Ascending aorta (tissue), 2 donors: ENCODE data around the gene MRPL20. TPM values are rescaled to one million over a fixed set of nuclear protein-coding genes. Genes with fewer than 3 reads are reported as not detected.

Experiments
- DNase-seq, 2 donors: peaks; one replicate each; pipeline ENCODE4 v3.0.0-alpha.2; 2019; ENCODE audit warnings: low spot score in 2 of 2
- H3K27ac ChIP-seq, 2 donors: fragments of 200-600 bp; sonication (generic); one replicate each; pipeline ENCODE4 v1.5.1; 2016 to 2017; ENCODE audit warnings: mild to moderate bottlenecking in 1 of 2
- H3K27me3 ChIP-seq: fragments of 200-600 bp; sonication (generic); one replicate; pipeline ENCODE4 v1.5.1; 2017
- H3K36me3 ChIP-seq, 2 donors: fragments of 200-600 bp; sonication (generic); one replicate each; pipeline ENCODE4 v1.5.1; 2016
- H3K4me1 ChIP-seq, 2 donors: fragments of 200-600 bp; sonication (generic); one replicate each; pipeline ENCODE4 v1.5.1; 2016 to 2017; ENCODE audit warnings: mild to moderate bottlenecking in 1 of 2
- H3K4me3 ChIP-seq, 2 donors: fragments of 200-600 bp; sonication (generic); one replicate each; pipeline ENCODE4 v1.5.1; 2016 to 2017; ENCODE audit warnings: mild to moderate bottlenecking in 1 of 2
- H3K9me3 ChIP-seq, 2 donors: fragments of 200-600 bp; sonication (generic); one replicate each; pipeline ENCODE4 v1.5.1; 2016
- intact Hi-C: fragments of 100-400 bp; cut with DNase I; formaldehyde crosslinking; loops from one replicate; pipeline ENCODE4 v1.15.1; 2023
- total RNA-seq: library from RNA; depleted of rRNA; stranded (reverse); fragments of >200 nt; gene quantifications from one replicate; pipeline ENCODE4 v1.1.0, GENCODE V29; 2016
- TF ChIP-seq, protein P1 (sequence below), 3 experiments: fragments of 200-600 bp in 2 of 3; fragments of 450-650 bp in 1 of 3; sonication (generic) in 2 of 3; IDR thresholded peaks; one replicate each; pipeline ENCODE4 v1.5.1; 2016 to 2019; ENCODE audit warnings: antibody characterized with exemption in 3 of 3, mild to moderate bottlenecking in 1 of 3, moderate library complexity in 1 of 3

Gene MRPL20
- total RNA-seq, 1 donor from 2014 or later, result 63.4 TPM

DNA sequence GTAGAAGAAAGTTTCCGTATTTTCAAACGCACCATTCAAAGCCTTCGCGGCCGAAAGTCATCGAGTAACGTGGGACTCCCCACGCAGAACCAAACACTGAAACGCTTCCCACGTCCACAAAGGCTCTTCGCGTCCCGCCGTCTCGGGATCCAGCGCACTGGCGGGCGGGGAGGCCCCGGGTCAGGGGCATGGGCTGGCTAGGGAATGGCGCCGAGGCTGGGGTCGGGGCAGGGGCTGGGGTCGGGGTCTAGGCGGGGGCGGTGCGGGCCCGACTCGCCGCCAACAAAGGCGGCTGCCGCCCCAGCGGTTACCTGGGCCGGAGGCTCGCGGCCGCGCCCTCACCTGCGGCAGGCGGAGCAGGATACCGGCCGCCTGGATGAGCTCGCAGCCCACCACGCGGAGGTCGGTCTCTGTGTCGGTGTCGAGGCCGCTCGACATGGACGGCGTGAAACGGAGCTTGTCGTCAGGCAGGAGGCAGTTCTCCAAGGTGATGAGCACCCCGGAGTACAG lies 8.4 kb downstream of the MRPL20 start:
- Histone ChIP-seq H3K27ac (peak overlapping the region; percentile 75 to 80), H3K4me1 (peaks cover 10 to 24% of the 10 kb centered on the region in 2 donors), H3K36me3 (peaks cover 44 to 68% of the 10 kb centered on the region in 2 donors), H3K4me3 (peak overlapping the region; percentile 81 to 92), H3K27me3 (no peaks in the 10 kb centered on the region), H3K9me3 (no peaks in the 10 kb centered on the region)
- TF ChIP-seq, protein P1, sequence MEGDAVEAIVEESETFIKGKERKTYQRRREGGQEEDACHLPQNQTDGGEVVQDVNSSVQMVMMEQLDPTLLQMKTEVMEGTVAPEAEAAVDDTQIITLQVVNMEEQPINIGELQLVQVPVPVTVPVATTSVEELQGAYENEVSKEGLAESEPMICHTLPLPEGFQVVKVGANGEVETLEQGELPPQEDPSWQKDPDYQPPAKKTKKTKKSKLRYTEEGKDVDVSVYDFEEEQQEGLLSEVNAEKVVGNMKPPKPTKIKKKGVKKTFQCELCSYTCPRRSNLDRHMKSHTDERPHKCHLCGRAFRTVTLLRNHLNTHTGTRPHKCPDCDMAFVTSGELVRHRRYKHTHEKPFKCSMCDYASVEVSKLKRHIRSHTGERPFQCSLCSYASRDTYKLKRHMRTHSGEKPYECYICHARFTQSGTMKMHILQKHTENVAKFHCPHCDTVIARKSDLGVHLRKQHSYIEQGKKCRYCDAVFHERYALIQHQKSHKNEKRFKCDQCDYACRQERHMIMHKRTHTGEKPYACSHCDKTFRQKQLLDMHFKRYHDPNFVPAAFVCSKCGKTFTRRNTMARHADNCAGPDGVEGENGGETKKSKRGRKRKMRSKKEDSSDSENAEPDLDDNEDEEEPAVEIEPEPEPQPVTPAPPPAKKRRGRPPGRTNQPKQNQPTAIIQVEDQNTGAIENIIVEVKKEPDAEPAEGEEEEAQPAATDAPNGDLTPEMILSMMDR (IDR thresholded peaks at IDR 0.05), result no peak
- no peak for DNase-seq
- intact Hi-C loops, result loop anchor here (1.0 kb wide), 3 partner anchors 9 to 74 kb away; partner anchors contain the start of genes AURKAIP1, CPTP, INTS11 and MRPL20

DNA sequence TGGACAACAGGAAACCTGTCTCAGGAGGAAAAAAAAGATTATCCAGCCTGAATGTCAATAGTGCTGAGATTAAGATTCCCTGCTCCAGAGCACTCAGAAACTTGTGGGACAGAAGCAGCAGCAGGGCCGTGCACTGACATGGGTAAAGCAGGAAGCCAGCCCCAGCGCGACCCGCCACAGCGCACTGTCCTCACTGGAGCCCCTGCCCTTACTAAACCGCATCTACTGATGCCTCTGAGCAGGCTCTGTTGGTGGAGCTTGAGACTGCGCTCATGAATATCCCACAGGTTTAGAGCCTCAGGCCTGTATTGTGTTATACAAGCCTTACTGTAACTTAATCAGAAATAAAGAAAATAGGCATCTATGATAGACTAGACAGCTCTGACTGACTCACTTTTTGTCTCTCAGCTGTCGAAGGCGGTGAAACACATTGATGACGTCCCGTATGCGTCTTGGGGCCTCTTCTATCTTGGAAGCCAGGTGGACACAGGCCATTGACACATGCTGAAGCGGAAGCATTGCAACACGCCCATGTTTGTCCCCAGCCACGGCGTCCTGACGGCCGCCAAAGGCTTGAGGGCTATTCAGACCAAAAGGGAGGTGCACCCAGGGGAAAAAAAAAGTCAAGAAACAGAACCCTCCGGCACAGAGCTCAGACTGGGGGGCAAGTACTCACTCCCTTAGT lies 9.1 kb downstream of the MRPL20 start:
- Histone ChIP-seq H3K27me3 (no peaks in the 10 kb centered on the region), H3K27ac (peak overlapping the region in 1 of 2 donors; percentile 80), H3K4me3 (peak overlapping the region; percentile 81 to 92), H3K36me3 (peaks cover 51 to 68% of the 10 kb centered on the region in 2 donors), H3K4me1 (peaks cover 10 to 24% of the 10 kb centered on the region in 2 donors), H3K9me3 (no peaks in the 10 kb centered on the region)
- intact Hi-C loops, result no loop called here
- TF ChIP-seq, protein P1 (IDR thresholded peaks at IDR 0.05), result no peak
- DNase-seq, result no peak

DNA sequence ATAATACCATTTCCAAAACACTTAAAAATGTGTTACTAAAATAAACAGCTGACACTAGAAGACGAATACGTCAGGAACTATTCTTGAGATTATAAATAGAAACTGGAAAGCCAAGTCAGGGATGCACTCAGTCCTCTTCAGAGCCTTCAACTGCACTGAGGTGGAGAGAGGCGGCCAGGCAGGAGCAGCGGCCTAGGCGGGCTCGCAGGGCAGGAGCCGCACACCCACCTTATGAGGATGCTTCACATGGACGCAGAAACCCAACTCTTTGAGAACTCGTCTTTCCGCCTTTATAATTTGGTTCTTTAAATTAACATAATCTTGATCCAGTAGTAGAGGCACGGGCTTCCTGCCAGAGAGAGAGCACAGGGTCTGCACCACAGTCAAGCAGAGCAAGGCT lies 11.9 kb downstream of the MRPL20 start:
- Histone ChIP-seq H3K4me3 (no peak overlapping the region), H3K9me3 (no peaks in the 10 kb centered on the region), H3K27me3 (no peaks in the 10 kb centered on the region), H3K27ac (no peak overlapping the region), H3K4me1 (peaks cover 9 to 16% of the 10 kb centered on the region in 2 donors), H3K36me3 (peaks cover 59 to 72% of the 10 kb centered on the region in 2 donors)
- intact Hi-C loops, result no loop called here
- TF ChIP-seq, protein P1 (IDR thresholded peaks at IDR 0.05), result no peak
- no peak for DNase-seq

DNA sequence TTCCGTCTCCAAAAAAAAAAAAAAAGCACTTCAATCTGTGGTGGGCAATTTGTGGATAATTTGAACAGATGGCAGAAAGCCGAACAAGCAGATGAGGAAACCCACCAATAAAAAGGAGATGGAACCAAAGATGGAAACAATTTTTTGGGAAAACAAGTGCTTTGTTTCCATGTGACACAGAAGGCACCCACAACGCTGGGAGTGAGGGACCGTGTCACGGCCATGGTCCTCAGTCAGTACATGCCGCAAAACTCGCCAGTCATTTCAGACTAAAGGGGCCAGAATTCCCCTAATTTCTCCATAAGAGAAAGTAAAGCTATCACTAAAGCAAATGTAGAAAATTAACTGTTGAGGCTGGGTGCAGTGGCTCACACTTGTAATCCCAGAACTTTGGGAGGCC lies 13.0 kb downstream of the MRPL20 start:
- DNase-seq, result no peak
- intact Hi-C loops, result no loop called here
- H3K4me1 ChIP-seq, result peaks cover 6 to 13% of the 10 kb centered on the region in 2 donors
- H3K9me3 ChIP-seq, result no peaks in the 10 kb centered on the region
- H3K27ac ChIP-seq, result no peak overlapping the region
- no peak overlapping the region for H3K4me3 ChIP-seq
- no peaks in the 10 kb centered on the region for H3K27me3 ChIP-seq
- TF ChIP-seq, protein P1 (IDR thresholded peaks at IDR 0.05), result no peak
- H3K36me3 ChIP-seq, result peaks cover 69 to 82% of the 10 kb centered on the region in 2 donors

DNA sequence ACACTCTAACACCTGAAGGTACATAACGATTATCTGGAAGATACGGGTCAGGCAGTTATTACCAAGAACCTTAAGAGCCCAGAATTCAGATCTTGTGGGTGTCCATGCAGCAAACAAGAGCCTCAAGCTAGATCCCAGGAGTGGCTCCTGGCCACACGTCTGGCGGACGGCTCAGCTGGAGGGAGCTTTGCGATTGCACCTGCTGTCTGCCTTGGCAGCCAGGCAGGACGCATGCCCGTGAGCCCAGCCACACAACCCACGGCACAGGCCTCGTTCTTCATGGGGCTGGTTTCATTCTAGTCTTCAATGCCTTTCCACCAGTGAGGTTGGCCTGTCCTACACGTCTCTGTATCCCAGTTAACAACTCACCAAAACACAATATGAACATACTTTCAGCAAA lies 13.7 kb downstream of the MRPL20 start:
- Histone ChIP-seq H3K4me1 (peaks cover 4 to 13% of the 10 kb centered on the region in 2 donors), H3K9me3 (no peaks in the 10 kb centered on the region), H3K36me3 (peaks cover 76 to 89% of the 10 kb centered on the region in 2 donors), H3K4me3 (no peak overlapping the region), H3K27me3 (no peaks in the 10 kb centered on the region), H3K27ac (no peak overlapping the region)
- TF ChIP-seq, protein P1 (IDR thresholded peaks at IDR 0.05), result no peak
- intact Hi-C loops, result no loop called here
- DNase-seq, result no peak
